Naive thymus-derived CD4-positive, alpha-beta T cell (primary cell): ENCODE results near the gene EBF3. TPM values are rescaled to one million over a fixed set of nuclear protein-coding genes. Genes with fewer than 3 reads are reported as not detected.

Experiments used
- ATAC-seq: fragments of 150-1000 bp; cut with Tn5 transposase; 2 replicates; pipeline ENCODE4 v1.10.0; 2021; ENCODE audit warnings: mild to moderate bottlenecking, moderate library complexity
- CTCF ChIA-PET: fragments of 350-600 bp; sonication (Branson Sonifier 250); formaldehyde crosslinking; loops from one replicate; lab custom pipeline; 2021; ENCODE audit warnings: antibody characterized with exemption; lab: Charles Lee
- POLR2A ChIA-PET: fragments of 350-600 bp; sonication (Branson Sonifier 250); formaldehyde crosslinking; loops from one replicate; lab custom pipeline; 2021; ENCODE audit warnings: antibody characterized with exemption, inconsistent platforms; lab: Charles Lee
- DNase-seq, 9 donors: peaks; one replicate each; pipeline versions ENCODE4 v3.0.0 to v3.0.0-alpha.2; 2020 to 2022; ENCODE audit warnings: mixed read lengths in 1 of 9
- H3K27ac ChIP-seq: one replicate; pipeline ENCODE4 v1.7.0; 2013; ENCODE audit warnings: mild to moderate bottlenecking, low read depth, low read length, moderate library complexity
- H3K27me3 ChIP-seq, 2 donors: one replicate each; pipeline ENCODE4 v1.7.0; 2013; ENCODE audit warnings: low read length in 2 of 2, mild to moderate bottlenecking in 2 of 2, moderate library complexity in 2 of 2; ENCODE audit not compliant: control insufficient read depth in 2 of 2, insufficient read depth in 2 of 2
- H3K36me3 ChIP-seq, 3 experiments: 1 replicate in 2 of 3; 2 replicates in 1 of 3; pipeline ENCODE4 v1.7.0; 2013; ENCODE audit warnings: low read length in 3 of 3, mild to moderate bottlenecking in 3 of 3, moderate library complexity in 1 of 3; ENCODE audit not compliant: insufficient read depth in 3 of 3, control insufficient read depth in 2 of 3
- H3K4me1 ChIP-seq, 2 donors: one replicate each; pipeline ENCODE4 v1.7.0; 2013; ENCODE audit warnings: low read length in 2 of 2, mild to moderate bottlenecking in 2 of 2, moderate library complexity in 1 of 2; ENCODE audit not compliant: control insufficient read depth in 2 of 2, insufficient read depth in 2 of 2
- H3K4me3 ChIP-seq: 2 replicates; pipeline ENCODE4 v1.7.0; 2013; ENCODE audit warnings: mild to moderate bottlenecking, low read length
- H3K9me3 ChIP-seq, 3 experiments: 1 replicate in 2 of 3; 2 replicates in 1 of 3; pipeline ENCODE4 v1.7.0; 2013; ENCODE audit warnings: low read length in 3 of 3; ENCODE audit not compliant: control insufficient read depth in 2 of 3
- H3K27ac Mint-ChIP-seq, 9 donors: one replicate each; pipeline ENCODE4 v1.8.0; 2020 to 2022; ENCODE audit warnings: mixed read lengths in 9 of 9, mild to moderate bottlenecking in 8 of 9, moderate library complexity in 5 of 9, inconsistent platforms in 2 of 9
- H3K27me3 Mint-ChIP-seq, 5 donors: one replicate each; pipeline ENCODE4 v1.8.0; 2021 to 2022; ENCODE audit warnings: mixed read lengths in 5 of 5, mild to moderate bottlenecking in 1 of 5
- H3K36me3 Mint-ChIP-seq, 5 donors: one replicate each; pipeline ENCODE4 v1.8.0; 2020 to 2022; ENCODE audit warnings: mixed read lengths in 5 of 5, mild to moderate bottlenecking in 3 of 5, inconsistent platforms in 1 of 5
- H3K4me1 Mint-ChIP-seq, 7 donors: one replicate each; pipeline ENCODE4 v1.8.0; 2020 to 2022; ENCODE audit warnings: mixed read lengths in 7 of 7, mild to moderate bottlenecking in 3 of 7, inconsistent platforms in 1 of 7
- H3K4me3 Mint-ChIP-seq, 10 donors: one replicate each; pipeline ENCODE4 v1.8.0; 2020 to 2022; ENCODE audit warnings: mild to moderate bottlenecking in 10 of 10, mixed read lengths in 10 of 10, moderate library complexity in 6 of 10, inconsistent platforms in 2 of 10
- H3K9me3 Mint-ChIP-seq, 11 donors: one replicate each; pipeline ENCODE4 v1.8.0; 2020 to 2022; ENCODE audit warnings: mixed read lengths in 11 of 11, mild to moderate bottlenecking in 4 of 11, inconsistent platforms in 1 of 11, moderate library complexity in 1 of 11
- intact Hi-C, 2 donors: fragments of 100-400 bp; cut with micrococcal nuclease; formaldehyde crosslinking; loops; one replicate each; pipeline ENCODE4 v1.15.1; 2023
- polyA plus RNA-seq, 2 donors: library from polyadenylated mRNA; unstranded; fragments of 300-500 nt; fragmentation: Illumina TruSeq; gene quantifications; one replicate each; pipeline ENCODE4 v1.2.3, GENCODE V29; 2021
- total RNA-seq, 6 experiments: library from RNA in 5 of 6; stranded (reverse) in 5 of 6; gene quantifications; 1 replicate in 5 of 6; 2 replicates in 1 of 6; pipeline ENCODE4 v1.2.3 and lab custom pipeline; 2021 to 2026

The EBF3 gene
- total and polyA plus RNA-seq, 7 experiments from 2014 or later = not detected

DNA sequence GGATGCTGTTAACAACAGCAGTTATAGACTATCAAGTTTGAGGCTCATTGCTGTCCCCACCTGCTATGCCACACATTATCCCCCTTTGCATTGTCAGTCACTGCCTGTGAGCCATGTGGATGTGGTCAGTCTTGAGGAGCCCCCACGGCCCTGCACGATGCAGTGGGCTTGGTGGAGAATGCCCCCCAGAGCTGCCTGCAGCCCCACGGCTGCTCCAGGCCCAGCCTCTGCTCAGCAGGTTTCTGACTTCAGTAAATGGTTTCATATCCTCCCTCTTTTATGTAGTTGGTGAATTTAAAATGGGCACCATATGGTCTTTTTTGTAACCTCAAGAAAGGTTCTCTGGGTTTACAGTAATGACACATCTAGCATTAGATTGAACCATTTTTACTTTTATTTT is 164.1 kb downstream of the EBF3 start:
- Mint-ChIP-seq H3K9me3 (peaks cover 3 to 79% (median 32%) of the 10 kb centered on the region in 11 donors), H3K27me3 (peaks cover 0 to 10% (median 3%) of the 10 kb centered on the region in 5 donors), H3K4me3 (no peak overlapping the region), H3K27ac (no peak overlapping the region), H3K36me3 (peaks cover 0 to 22% (median 1%) of the 10 kb centered on the region in 5 donors), H3K4me1 (peaks cover 0 to 2% (median 0%) of the 10 kb centered on the region in 7 donors)
- intact Hi-C loops = no loop called here
- Histone ChIP-seq H3K4me1 (no peaks in the 10 kb centered on the region), H3K27ac (no peak overlapping the region), H3K9me3 (peaks cover 0 to 16% (median 0%) of the 10 kb centered on the region in 3 experiments), H3K4me3 (no peak overlapping the region), H3K27me3 (no peaks in the 10 kb centered on the region), H3K36me3 (no peaks in the 10 kb centered on the region)
- DNase-seq (no peak), ATAC-seq (no peak)
- ChIA-PET CTCF (no interaction called here), POLR2A (no interaction called here)

DNA sequence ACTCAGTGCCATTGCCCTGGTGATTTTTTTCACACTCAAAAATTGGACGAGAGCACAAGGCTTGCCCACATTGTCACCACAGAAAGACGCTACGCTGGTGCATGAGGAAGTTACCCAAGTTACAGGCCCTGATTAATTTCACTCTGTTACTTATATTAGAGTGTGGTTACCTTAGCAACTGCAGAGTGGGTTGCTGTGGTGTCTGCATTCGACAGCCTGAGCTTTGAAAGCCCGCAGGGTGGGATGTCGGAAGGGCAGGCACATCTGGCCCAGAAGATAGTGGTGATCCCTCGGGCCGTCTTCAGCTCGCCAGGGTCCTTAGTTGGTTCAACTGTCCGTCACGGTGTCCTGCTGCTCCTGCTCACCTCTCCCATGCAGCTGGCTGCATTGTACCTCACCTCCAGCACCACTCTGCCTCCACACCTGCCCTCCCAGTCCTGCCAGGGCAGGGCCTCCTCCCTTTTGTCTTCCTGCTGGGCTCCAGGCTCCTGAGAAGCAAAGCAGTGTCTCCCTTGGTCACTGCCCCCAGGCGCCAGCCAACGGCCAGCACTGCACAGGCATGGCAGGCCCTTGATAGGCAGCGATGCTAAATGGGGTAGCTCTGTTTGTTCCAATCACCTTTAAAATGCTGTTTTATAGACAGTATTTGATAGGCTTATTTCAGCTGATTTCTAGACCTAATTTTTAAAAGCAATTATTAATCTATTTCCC is 167.2 kb downstream of the EBF3 start:
- no peaks in the 10 kb centered on the region for H3K27me3 ChIP-seq
- DNase-seq = no peak
- no peak overlapping the region for H3K27ac Mint-ChIP-seq

DNA sequence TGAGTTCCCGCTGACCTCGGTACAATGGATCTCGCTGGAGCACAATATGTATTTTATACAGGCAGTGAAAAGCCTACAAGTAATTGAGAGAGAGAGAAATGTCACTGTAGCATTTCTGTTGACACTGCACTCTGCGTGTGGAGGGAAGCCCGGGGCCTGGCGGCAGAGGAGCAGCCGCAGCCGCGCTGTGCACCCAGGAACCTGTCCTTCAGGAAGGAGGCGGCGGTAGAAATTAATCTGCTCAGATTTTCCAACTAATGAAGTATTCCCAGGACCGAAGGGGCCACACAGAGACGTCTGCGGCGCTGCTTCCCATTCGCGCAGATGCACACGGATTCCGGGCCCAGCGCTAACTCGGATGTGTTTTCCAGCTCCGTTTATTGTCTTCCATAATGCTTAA is 170.1 kb downstream of the EBF3 start:
- Histone ChIP-seq H3K27ac (no peak overlapping the region), H3K9me3 (peaks cover 0 to 51% (median 0%) of the 10 kb centered on the region in 3 experiments), H3K4me1 (no peaks in the 10 kb centered on the region), H3K4me3 (no peak overlapping the region), H3K36me3 (no peaks in the 10 kb centered on the region), H3K27me3 (no peaks in the 10 kb centered on the region)
- Mint-ChIP-seq H3K36me3 (peaks cover 0 to 12% (median 3%) of the 10 kb centered on the region in 5 donors), H3K4me1 (peaks cover 0 to 2% (median 0%) of the 10 kb centered on the region in 7 donors), H3K9me3 (peaks cover 6 to 84% (median 33%) of the 10 kb centered on the region in 11 donors), H3K27me3 (no peaks in the 10 kb centered on the region), H3K4me3 (no peak overlapping the region), H3K27ac (no peak overlapping the region)
- intact Hi-C loops = no loop called here
- DNase-seq (no peak), ATAC-seq (no peak)
- ChIA-PET CTCF (no interaction called here), POLR2A (no interaction called here)

More for the DNA sequence above, 167.2 kb downstream of the EBF3 start:
- ChIA-PET POLR2A (no interaction called here), CTCF (interaction anchor here (0.6 kb wide), 1 partner anchor 11 kb away, joined by 3 read pairs; no protein-coding TSS in a partner anchor)
- Mint-ChIP-seq H3K9me3 (peaks cover 5 to 77% (median 22%) of the 10 kb centered on the region in 11 donors), H3K4me3 (no peak overlapping the region), H3K27me3 (no peaks in the 10 kb centered on the region), H3K4me1 (peaks cover 0 to 2% (median 0%) of the 10 kb centered on the region in 7 donors), H3K36me3 (peaks cover 0 to 12% (median 3%) of the 10 kb centered on the region in 5 donors)
- no peak overlapping the region for H3K4me3 ChIP-seq
- intact Hi-C loops = no loop called here
- H3K4me1 ChIP-seq = no peaks in the 10 kb centered on the region
- no peak overlapping the region for H3K27ac ChIP-seq
- peaks cover 0 to 32% (median 0%) of the 10 kb centered on the region in 3 experiments for H3K9me3 ChIP-seq
- no peak for ATAC-seq
- H3K36me3 ChIP-seq = no peaks in the 10 kb centered on the region

DNA sequence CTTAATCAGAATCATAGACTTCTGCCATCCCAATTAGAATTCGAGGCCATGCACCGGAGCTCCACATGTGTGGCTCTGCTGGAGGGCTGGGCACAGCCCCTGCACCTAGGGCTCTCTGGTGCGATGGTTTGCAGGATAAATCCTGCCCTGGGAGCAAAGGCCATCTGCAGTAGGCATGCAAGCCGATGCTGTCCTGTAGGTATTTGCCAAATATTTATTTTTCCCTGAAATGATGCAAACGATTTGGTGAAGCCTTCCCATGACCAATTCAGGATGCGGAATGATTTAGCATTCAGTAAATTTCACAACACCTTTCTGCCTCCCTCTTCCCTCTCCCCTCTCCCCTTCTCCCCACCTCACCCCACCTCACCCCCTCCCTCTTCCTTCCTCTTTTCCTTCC is 170.6 kb downstream of the EBF3 start:
- peaks cover 6 to 83% (median 29%) of the 10 kb centered on the region in 11 donors for H3K9me3 Mint-ChIP-seq
- intact Hi-C loops = no loop called here
- no peaks in the 10 kb centered on the region for H3K36me3 ChIP-seq
- peaks cover 0 to 51% (median 0%) of the 10 kb centered on the region in 3 experiments for H3K9me3 ChIP-seq
- H3K4me3 ChIP-seq = no peak overlapping the region
- no peaks in the 10 kb centered on the region for H3K4me1 ChIP-seq
- no peak overlapping the region for H3K27ac ChIP-seq
- peaks cover 0 to 2% (median 0%) of the 10 kb centered on the region in 7 donors for H3K4me1 Mint-ChIP-seq
- no peak overlapping the region for H3K4me3 Mint-ChIP-seq
- POLR2A ChIA-PET = no interaction called here
- ATAC-seq (no peak), DNase-seq (no peak)
- H3K27me3 ChIP-seq = no peaks in the 10 kb centered on the region
- H3K27ac Mint-ChIP-seq = no peak overlapping the region
- CTCF ChIA-PET = no interaction called here
- H3K36me3 Mint-ChIP-seq = peaks cover 0 to 11% (median 3%) of the 10 kb centered on the region in 5 donors
- H3K27me3 Mint-ChIP-seq = no peaks in the 10 kb centered on the region

DNA sequence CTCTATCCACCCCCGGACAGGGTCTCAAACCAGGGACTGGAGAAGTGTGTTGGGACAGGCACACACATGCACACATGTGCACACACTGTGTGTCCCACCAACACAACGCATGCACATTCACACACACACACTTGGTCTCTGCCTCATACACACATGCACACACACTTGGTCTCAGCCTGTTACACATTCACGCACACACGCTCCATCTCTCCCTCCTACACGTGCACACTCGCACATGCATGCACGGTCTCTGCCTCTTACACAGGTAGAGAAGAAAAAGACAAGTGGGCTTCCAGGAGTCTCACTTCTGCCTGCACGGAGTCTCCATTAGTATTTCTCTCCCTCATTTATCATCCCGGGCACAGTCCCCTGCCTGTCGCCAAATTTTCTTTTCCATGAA is 171.2 kb downstream of the EBF3 start:
- Histone ChIP-seq H3K36me3 (no peaks in the 10 kb centered on the region), H3K4me3 (no peak overlapping the region), H3K4me1 (no peaks in the 10 kb centered on the region), H3K27me3 (no peaks in the 10 kb centered on the region), H3K9me3 (peaks cover 0 to 51% (median 0%) of the 10 kb centered on the region in 3 experiments), H3K27ac (no peak overlapping the region)
- ChIA-PET POLR2A (no interaction called here), CTCF (no interaction called here)
- no peak overlapping the region for H3K4me3 Mint-ChIP-seq
- no peak for DNase-seq
- ATAC-seq = no peak
- intact Hi-C loops = no loop called here
- no peak overlapping the region for H3K27ac Mint-ChIP-seq
- H3K27me3 Mint-ChIP-seq = no peaks in the 10 kb centered on the region
- H3K9me3 Mint-ChIP-seq = peaks cover under 1 to 80% (median 27%) of the 10 kb centered on the region in 11 donors
- H3K4me1 Mint-ChIP-seq = peaks cover 0 to 2% (median 0%) of the 10 kb centered on the region in 7 donors
- H3K36me3 Mint-ChIP-seq = peaks cover 0 to 5% (median 3%) of the 10 kb centered on the region in 5 donors

DNA sequence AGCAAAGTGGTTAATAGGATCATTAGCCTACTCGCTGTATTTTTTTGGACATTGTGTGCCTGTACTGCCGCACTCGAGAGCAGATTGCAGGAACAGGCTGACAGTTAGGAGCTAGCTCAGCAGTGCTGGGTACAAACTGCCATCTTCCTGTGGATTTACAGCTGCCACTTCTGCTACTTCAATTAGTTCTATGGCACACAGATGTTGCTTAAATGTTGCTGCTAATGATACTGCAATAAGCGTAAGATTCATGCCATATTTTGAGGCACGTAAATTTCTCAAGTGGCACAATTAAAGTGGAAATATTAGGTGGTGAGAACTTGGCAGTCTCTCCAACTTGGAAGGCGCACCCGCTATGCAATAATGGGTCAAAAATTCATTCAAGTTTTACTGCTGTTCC is 171.9 kb downstream of the EBF3 start:
- Histone ChIP-seq H3K36me3 (no peaks in the 10 kb centered on the region), H3K27ac (no peak overlapping the region), H3K27me3 (no peaks in the 10 kb centered on the region), H3K4me3 (no peak overlapping the region), H3K4me1 (no peaks in the 10 kb centered on the region), H3K9me3 (peaks cover 0 to 57% (median 0%) of the 10 kb centered on the region in 3 experiments)
- no peak overlapping the region for H3K4me3 Mint-ChIP-seq
- peaks cover 0 to 82% (median 31%) of the 10 kb centered on the region in 11 donors for H3K9me3 Mint-ChIP-seq
- ChIA-PET CTCF (no interaction called here), POLR2A (no interaction called here)
- no peaks in the 10 kb centered on the region for H3K27me3 Mint-ChIP-seq
- intact Hi-C loops = no loop called here
- no peak overlapping the region for H3K27ac Mint-ChIP-seq
- ATAC-seq = no peak
- H3K36me3 Mint-ChIP-seq = peaks cover 0 to 8% (median 3%) of the 10 kb centered on the region in 5 donors
- DNase-seq = no peak
- H3K4me1 Mint-ChIP-seq = peaks cover 0 to 2% (median 0%) of the 10 kb centered on the region in 7 donors
